GM23338 (cell line): ENCODE measurements around the gene ZDHHC6.

ENCODE experiments used
- CREB1 ChIP-seq: fragments of 250-450 bp; sonication (Bioruptor Pico); IDR thresholded peaks from 2 replicates; pipeline ENCODE4 v1.5.0; 2020; ENCODE audit warnings: low read depth, mild to moderate bottlenecking, moderate library complexity
- CTCF ChIP-seq, 2 experiments: fragments of 200-600 bp in 1 of 2; sonication (generic) in 1 of 2; conservative IDR thresholded peaks; 2 replicates each; pipeline versions ENCODE4 v1.5.1 to v1.6.1; 2016 to 2017; ENCODE audit warnings: antibody characterized with exemption in 2 of 2, low read depth in 2 of 2, mild to moderate bottlenecking in 2 of 2, moderate library complexity in 1 of 2
- ETS1 ChIP-seq: IDR thresholded peaks from 2 replicates; pipeline ENCODE4 v1.6.1; 2016; ENCODE audit warnings: antibody characterized with exemption
- EZH2 ChIP-seq: fragments of 200-600 bp; sonication (generic); IDR thresholded peaks from one replicate; pipeline ENCODE4 v1.8.0; 2017; ENCODE audit warnings: antibody characterized with exemption, mild to moderate bottlenecking, low read depth; ENCODE audit not compliant: unreplicated experiment
- EZH2phosphoT487 ChIP-seq: fragments of 200-600 bp; sonication (generic); IDR thresholded peaks from one replicate; pipeline ENCODE4 v1.8.1; 2018; ENCODE audit warnings: antibody characterized with exemption; ENCODE audit not compliant: unreplicated experiment
- POLR2AphosphoS5 ChIP-seq: IDR thresholded peaks from 2 replicates; pipeline ENCODE4 v1.6.1; 2016; ENCODE audit warnings: antibody characterized with exemption, low read depth
- ZNF331 ChIP-seq: fragments of 250-450 bp; sonication (Bioruptor Pico); IDR thresholded peaks from 2 replicates; pipeline ENCODE4 v1.5.0; 2020; ENCODE audit warnings: low read depth, mild to moderate bottlenecking, moderate library complexity
- ZNF462 ChIP-seq: fragments of 250-450 bp; sonication (Bioruptor Pico); IDR thresholded peaks from 2 replicates; pipeline ENCODE4 v1.5.0; 2020; ENCODE audit warnings: mild to moderate bottlenecking, moderate library complexity
- TF ChIP-seq, protein P1 (sequence below): IDR thresholded peaks from one replicate; pipeline ENCODE4 v1.6.1; 2018; ENCODE audit warnings: antibody characterized with exemption; ENCODE audit not compliant: unreplicated experiment

- TF ChIP-seq ZNF331 = no peak
- no peak for TF ChIP-seq CTCF (conservative IDR thresholded peaks at IDR 0.05; ENCODE audit: low read depth in 2 of 2)
- TF ChIP-seq ETS1 = no peak
- TF ChIP-seq EZH2 = no peak
- no peak for TF ChIP-seq POLR2AphosphoS5
- no peak for TF ChIP-seq EZH2phosphoT487
- TF ChIP-seq ZNF462 (CRISPR knock-in tag) = no peak
- TF ChIP-seq CREB1 = no peak
- TF ChIP-seq, protein P1, sequence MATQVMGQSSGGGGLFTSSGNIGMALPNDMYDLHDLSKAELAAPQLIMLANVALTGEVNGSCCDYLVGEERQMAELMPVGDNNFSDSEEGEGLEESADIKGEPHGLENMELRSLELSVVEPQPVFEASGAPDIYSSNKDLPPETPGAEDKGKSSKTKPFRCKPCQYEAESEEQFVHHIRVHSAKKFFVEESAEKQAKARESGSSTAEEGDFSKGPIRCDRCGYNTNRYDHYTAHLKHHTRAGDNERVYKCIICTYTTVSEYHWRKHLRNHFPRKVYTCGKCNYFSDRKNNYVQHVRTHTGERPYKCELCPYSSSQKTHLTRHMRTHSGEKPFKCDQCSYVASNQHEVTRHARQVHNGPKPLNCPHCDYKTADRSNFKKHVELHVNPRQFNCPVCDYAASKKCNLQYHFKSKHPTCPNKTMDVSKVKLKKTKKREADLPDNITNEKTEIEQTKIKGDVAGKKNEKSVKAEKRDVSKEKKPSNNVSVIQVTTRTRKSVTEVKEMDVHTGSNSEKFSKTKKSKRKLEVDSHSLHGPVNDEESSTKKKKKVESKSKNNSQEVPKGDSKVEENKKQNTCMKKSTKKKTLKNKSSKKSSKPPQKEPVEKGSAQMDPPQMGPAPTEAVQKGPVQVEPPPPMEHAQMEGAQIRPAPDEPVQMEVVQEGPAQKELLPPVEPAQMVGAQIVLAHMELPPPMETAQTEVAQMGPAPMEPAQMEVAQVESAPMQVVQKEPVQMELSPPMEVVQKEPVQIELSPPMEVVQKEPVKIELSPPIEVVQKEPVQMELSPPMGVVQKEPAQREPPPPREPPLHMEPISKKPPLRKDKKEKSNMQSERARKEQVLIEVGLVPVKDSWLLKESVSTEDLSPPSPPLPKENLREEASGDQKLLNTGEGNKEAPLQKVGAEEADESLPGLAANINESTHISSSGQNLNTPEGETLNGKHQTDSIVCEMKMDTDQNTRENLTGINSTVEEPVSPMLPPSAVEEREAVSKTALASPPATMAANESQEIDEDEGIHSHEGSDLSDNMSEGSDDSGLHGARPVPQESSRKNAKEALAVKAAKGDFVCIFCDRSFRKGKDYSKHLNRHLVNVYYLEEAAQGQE = no peak
Observed at GRCh38 chr10:112394475-112394875, 52.2 kb downstream of the ZDHHC6 start.
